ENCODE data around the gene H2BK1.

- TF ChIP-seq EZH2 (conservative IDR thresholded peaks at IDR 0.05; ENCODE audit: low read depth, low read length) (no peak), CENPX (CRISPR knock-in tag; IDR thresholded peaks at IDR 0.05) (no peak), RERE (CRISPR knock-in tag; IDR thresholded peaks at IDR 0.05; ENCODE audit: low read depth) (no peak), CTCF (CRISPR knock-in tag; IDR thresholded peaks at IDR 0.05) (no peak), BCLAF1 (IDR thresholded peaks at IDR 0.05) (no peak), HOXA5 (CRISPR knock-in tag; IDR thresholded peaks at IDR 0.05) (no peak), CHD4 (IDR thresholded peaks at IDR 0.05; ENCODE audit: borderline replicate concordance, low read length) (no peak), REST (IDR thresholded peaks at IDR 0.05; ENCODE audit: borderline replicate concordance in 1 of 2, low read depth in 1 of 2, low read length in 2 of 2) (no peak), ZZZ3 (CRISPR knock-in tag; IDR thresholded peaks at IDR 0.05; ENCODE audit: borderline replicate concordance) (no peak), ZNF839 (CRISPR knock-in tag; IDR thresholded peaks at IDR 0.05; ENCODE audit: borderline replicate concordance) (no peak)
These were observed 33.3 kb upstream of the H2BK1 start for GRCh38 chr7:151243408-151244195.
